ENCODE measurements around the gene TAS2R60. TPM values are rescaled to one million over a fixed set of nuclear protein-coding genes. Genes with fewer than 3 reads are reported as not detected.
"Not testable (repeated sequence)": the region's sequence is repeated elsewhere in the genome, so short reads cannot be mapped to it uniquely, and the experiment has no call there.

Gene TAS2R60
- total and polyA plus RNA-seq, 2 experiments from 2014 or later, result not detected

GRCh38 chr7:143485094-143485493, 41.8 kb downstream of the TAS2R60 start:
- no peak overlapping the region for H3K4me3 ChIP-seq
- no peaks in the 10 kb centered on the region for H3K36me3 ChIP-seq (ENCODE audit: low read depth)
- in situ Hi-C loops (cut with MboI), result loop anchor here (25.0 kb wide), 1 partner anchor 923 kb away; no protein-coding TSS in a partner anchor
- H3K9ac ChIP-seq, result no peak overlapping the region
- H3K4me2 ChIP-seq (ENCODE audit: unreplicated experiment), result no peak overlapping the region
- H3F3A ChIP-seq (ENCODE audit: insufficient read depth), result no peaks in the 10 kb centered on the region
- no peaks in the 10 kb centered on the region for H3K27me3 ChIP-seq (replicated peaks; ENCODE audit: insufficient read depth)
- H3K9me3 ChIP-seq (ENCODE audit: low read depth), result no peaks in the 10 kb centered on the region
- H3K9me2 ChIP-seq (ENCODE audit: insufficient read depth), result no peaks in the 10 kb centered on the region
- no peaks in the 10 kb centered on the region for H4K20me1 ChIP-seq (ENCODE audit: insufficient read depth)
- TF ChIP-seq EZH2phosphoT487 (IDR thresholded peaks at IDR 0.05; ENCODE audit: insufficient read depth, low read depth) (no peak), EZH2 (IDR thresholded peaks at IDR 0.05; ENCODE audit: insufficient read depth, poor library complexity, severe bottlenecking) (no peak)
- no peak overlapping the region for H2AFZ ChIP-seq
- H3K4me1 ChIP-seq (ENCODE audit: insufficient read depth), result peaks cover 29% of the 10 kb centered on the region
- no peaks in the 10 kb centered on the region for H3K79me2 ChIP-seq (ENCODE audit: insufficient read depth)
- no peak for DNase-seq
- H3K27ac ChIP-seq, result peak overlapping the region; percentile 41

GRCh38 chr7:143485500-143485899, 42.2 kb downstream of the TAS2R60 start:
- Histone ChIP-seq H3K4me1 (ENCODE audit: insufficient read depth) (peaks cover 29% of the 10 kb centered on the region), H3K27ac (peak overlapping the region; percentile 41), H3K79me2 (ENCODE audit: insufficient read depth) (no peaks in the 10 kb centered on the region), H3K27me3 (replicated peaks; ENCODE audit: insufficient read depth) (no peaks in the 10 kb centered on the region), H3K4me3 (no peak overlapping the region), H4K20me1 (ENCODE audit: insufficient read depth) (no peaks in the 10 kb centered on the region), H3F3A (ENCODE audit: insufficient read depth) (no peaks in the 10 kb centered on the region), H3K9ac (no peak overlapping the region), H3K36me3 (ENCODE audit: low read depth) (no peaks in the 10 kb centered on the region), H3K9me2 (ENCODE audit: insufficient read depth) (no peaks in the 10 kb centered on the region), H2AFZ (no peak overlapping the region), H3K9me3 (ENCODE audit: low read depth) (no peaks in the 10 kb centered on the region), H3K4me2 (ENCODE audit: unreplicated experiment) (no peak overlapping the region)
- TF ChIP-seq EZH2 (IDR thresholded peaks at IDR 0.05; ENCODE audit: insufficient read depth, poor library complexity, severe bottlenecking), result no peak
- TF ChIP-seq EZH2phosphoT487 (IDR thresholded peaks at IDR 0.05; ENCODE audit: insufficient read depth, low read depth), result no peak
- WGBS, 2 experiments (ENCODE audit: low coverage in 1 of 2, low lambda C conversion rate in 2 of 2, missing lambda C conversion rate in 2 of 2), result 38 to 48% methylated on average over 6 of the region's 6 CpGs
- DNase-seq, result peak; percentile 70
- in situ Hi-C loops (cut with MboI), result loop anchor here (25.0 kb wide), 1 partner anchor 923 kb away; no protein-coding TSS in a partner anchor

GRCh38 chr7:143486266-143486665, 43.0 kb downstream of the TAS2R60 start:
- not testable (repeated sequence) for H3K9me3 ChIP-seq (ENCODE audit: low read depth); H3K4me2 ChIP-seq (ENCODE audit: unreplicated experiment); H3K4me3 ChIP-seq

GRCh38 chr7:143487061-143487460, 43.8 kb downstream of the TAS2R60 start:
- Histone ChIP-seq H3K4me1 (ENCODE audit: insufficient read depth) (peaks cover 36% of the 10 kb centered on the region), H3K9me3 (ENCODE audit: low read depth) (no peaks in the 10 kb centered on the region), H3K36me3 (ENCODE audit: low read depth) (no peaks in the 10 kb centered on the region), H3K9ac (peak overlapping the region; percentile 48), H3K9me2 (ENCODE audit: insufficient read depth) (no peaks in the 10 kb centered on the region), H3K79me2 (ENCODE audit: insufficient read depth) (no peaks in the 10 kb centered on the region), H2AFZ (peak overlapping the region; percentile 76), H3K4me2 (ENCODE audit: unreplicated experiment) (peak overlapping the region; percentile 25), H3K4me3 (no peak overlapping the region), H3K27ac (peak overlapping the region; percentile 55), H3F3A (ENCODE audit: insufficient read depth) (no peaks in the 10 kb centered on the region), H4K20me1 (ENCODE audit: insufficient read depth) (no peaks in the 10 kb centered on the region), H3K27me3 (replicated peaks; ENCODE audit: insufficient read depth) (no peaks in the 10 kb centered on the region)
- TF ChIP-seq EZH2 (IDR thresholded peaks at IDR 0.05; ENCODE audit: insufficient read depth, poor library complexity, severe bottlenecking) (no peak), EZH2phosphoT487 (IDR thresholded peaks at IDR 0.05; ENCODE audit: insufficient read depth, low read depth) (no peak)
- in situ Hi-C loops (cut with MboI), result loop anchor here (25.0 kb wide), 1 partner anchor 925 kb away; no protein-coding TSS in a partner anchor
- no peak for DNase-seq
- 5 to 8% methylated on average over 2 of the region's 2 CpGs for WGBS, 2 experiments (ENCODE audit: low coverage in 1 of 2, low lambda C conversion rate in 2 of 2, missing lambda C conversion rate in 2 of 2)

More at GRCh38 chr7:143486266-143486665, 43.0 kb downstream of the TAS2R60 start:
- not testable (repeated sequence) for H3K79me2 ChIP-seq (ENCODE audit: insufficient read depth); H3K9me2 ChIP-seq (ENCODE audit: insufficient read depth); DNase-seq; H3F3A ChIP-seq (ENCODE audit: insufficient read depth); H4K20me1 ChIP-seq (ENCODE audit: insufficient read depth); H3K9ac ChIP-seq; H3K27me3 ChIP-seq (replicated peaks; ENCODE audit: insufficient read depth); H3K36me3 ChIP-seq (ENCODE audit: low read depth); H2AFZ ChIP-seq; H3K27ac ChIP-seq
- 95 to 98% methylated on average over 3 of the region's 3 CpGs for WGBS, 2 experiments (ENCODE audit: low coverage in 1 of 2, low lambda C conversion rate in 2 of 2, missing lambda C conversion rate in 2 of 2)
- H3K4me1 ChIP-seq (ENCODE audit: insufficient read depth), result peaks cover 29% of the 10 kb centered on the region
- in situ Hi-C loops (cut with MboI), result loop anchor here (25.0 kb wide), 1 partner anchor 924 kb away; no protein-coding TSS in a partner anchor

GRCh38 chr7:143487566-143487965, 44.3 kb downstream of the TAS2R60 start:
- in situ Hi-C loops (cut with MboI), result loop anchor here (25.0 kb wide), 1 partner anchor 925 kb away; no protein-coding TSS in a partner anchor
- no peak for TF ChIP-seq EZH2phosphoT487 (IDR thresholded peaks at IDR 0.05; ENCODE audit: insufficient read depth, low read depth)
- Histone ChIP-seq H3K36me3 (ENCODE audit: low read depth) (no peaks in the 10 kb centered on the region), H3K9ac (peak overlapping the region; percentile 48), H3K4me2 (ENCODE audit: unreplicated experiment) (peak overlapping the region; percentile 25), H3K27ac (peak overlapping the region; percentile 55), H3K79me2 (ENCODE audit: insufficient read depth) (no peaks in the 10 kb centered on the region), H3K4me1 (ENCODE audit: insufficient read depth) (peaks cover 41% of the 10 kb centered on the region), H3K27me3 (replicated peaks; ENCODE audit: insufficient read depth) (no peaks in the 10 kb centered on the region), H4K20me1 (ENCODE audit: insufficient read depth) (no peaks in the 10 kb centered on the region), H3K4me3 (no peak overlapping the region), H3K9me2 (ENCODE audit: insufficient read depth) (no peaks in the 10 kb centered on the region), H3K9me3 (ENCODE audit: low read depth) (no peaks in the 10 kb centered on the region), H3F3A (ENCODE audit: insufficient read depth) (peaks cover 5% of the 10 kb centered on the region), H2AFZ (peak overlapping the region; percentile 76)
- peak; percentile 70 for DNase-seq
- WGBS, 2 experiments (ENCODE audit: low coverage in 1 of 2, low lambda C conversion rate in 2 of 2, missing lambda C conversion rate in 2 of 2), result 21 to 24% methylated on average over 5 of the region's 5 CpGs

Measured in GM23248 (cell line).